GM12878 (cell line): ENCODE results near the gene UBXN6.

Source experiments
- EP300 ChIP-seq, 2 experiments: fragments of 150-350 bp in 1 of 2; IDR thresholded peaks; 2 replicates each; pipeline ENCODE4 v1.6.1; 2011 to 2012; ENCODE audit warnings: low read depth in 2 of 2, low read length in 2 of 2, borderline replicate concordance in 1 of 2, improper control_type of control experiment in 1 of 2, inconsistent platforms in 1 of 2; ENCODE audit not compliant: control insufficient read depth in 1 of 2
- EZH2 ChIP-seq: IDR thresholded peaks from 2 replicates; pipeline ENCODE4 v1.6.1; 2012; ENCODE audit warnings: low read depth, mild to moderate bottlenecking, control low read depth, inconsistent platforms, low read length, borderline replicate concordance; ENCODE audit not compliant: control insufficient read depth
- FOS ChIP-seq: IDR thresholded peaks from 3 replicates; pipeline ENCODE4 v1.6.1; 2011; ENCODE audit warnings: borderline replicate concordance; ENCODE audit not compliant: insufficient read length; ENCODE audit errors: extremely low read depth
- NRF1 ChIP-seq: conservative IDR thresholded peaks from 2 replicates; pipeline ENCODE4 v1.6.1; 2011; ENCODE audit warnings: mild to moderate bottlenecking, low read depth, low read length, improper control_type of control experiment
- POLR2A ChIP-seq: IDR thresholded peaks from 2 replicates; pipeline ENCODE4 v1.6.1; 2011; ENCODE audit warnings: low read depth, mild to moderate bottlenecking, low read length
- RBBP5 ChIP-seq: fragments of 200-600 bp; sonication (generic); conservative IDR thresholded peaks from 2 replicates; pipeline ENCODE4 v1.6.1; 2016
- SMAD1 ChIP-seq: fragments of 450-650 bp; IDR thresholded peaks from 2 replicates; pipeline ENCODE4 v1.6.1; 2018; ENCODE audit warnings: mild to moderate bottlenecking, low read depth; ENCODE audit not compliant: partially characterized antibody
- TF ChIP-seq, protein P1 (sequence below): IDR thresholded peaks from 2 replicates; pipeline ENCODE4 v1.6.1; 2012; ENCODE audit warnings: low read depth, low read length, improper control_type of control experiment

DNA sequence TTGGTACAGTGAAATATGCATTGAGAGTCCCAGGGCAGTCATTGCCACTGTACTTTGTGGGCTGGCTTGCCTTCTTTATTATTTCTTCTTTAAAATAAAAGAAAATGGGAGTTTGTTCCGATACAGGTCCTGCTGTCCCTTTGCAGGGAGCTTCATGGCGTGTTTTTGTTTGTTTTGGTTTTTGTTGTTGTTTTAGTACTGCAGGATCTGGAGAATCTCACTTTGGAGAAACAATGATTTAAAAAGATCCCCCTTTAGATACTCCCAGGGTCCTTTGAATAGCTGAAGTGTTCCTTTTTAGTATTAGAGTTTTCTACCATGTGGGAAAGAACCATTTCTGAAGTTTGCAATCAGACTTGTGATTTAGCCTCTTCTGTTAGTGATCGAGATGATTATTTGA lies 44.0 kb downstream of the UBXN6 start:
- no peak for TF ChIP-seq SMAD1
- no peak for TF ChIP-seq FOS
- TF ChIP-seq NRF1, result no peak
- TF ChIP-seq POLR2A, result no peak
- TF ChIP-seq, protein P1, sequence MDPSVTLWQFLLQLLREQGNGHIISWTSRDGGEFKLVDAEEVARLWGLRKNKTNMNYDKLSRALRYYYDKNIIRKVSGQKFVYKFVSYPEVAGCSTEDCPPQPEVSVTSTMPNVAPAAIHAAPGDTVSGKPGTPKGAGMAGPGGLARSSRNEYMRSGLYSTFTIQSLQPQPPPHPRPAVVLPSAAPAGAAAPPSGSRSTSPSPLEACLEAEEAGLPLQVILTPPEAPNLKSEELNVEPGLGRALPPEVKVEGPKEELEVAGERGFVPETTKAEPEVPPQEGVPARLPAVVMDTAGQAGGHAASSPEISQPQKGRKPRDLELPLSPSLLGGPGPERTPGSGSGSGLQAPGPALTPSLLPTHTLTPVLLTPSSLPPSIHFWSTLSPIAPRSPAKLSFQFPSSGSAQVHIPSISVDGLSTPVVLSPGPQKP, result no peak
- no peak for TF ChIP-seq EP300 (IDR thresholded peaks at IDR 0.05; ENCODE audit: borderline replicate concordance in 1 of 2, control insufficient read depth in 1 of 2, low read depth in 2 of 2, low read length in 2 of 2)
- no peak for TF ChIP-seq RBBP5
- no peak for TF ChIP-seq EZH2
